Esophagus squamous epithelium (tissue), 4 donors: ENCODE results near the gene UMAD1.

ENCODE experiments used
- CTCF ChIP-seq, 6 experiments: fragments of 450-650 bp in 4 of 6; fragments of 200-600 bp in 2 of 6; sonication (generic) in 2 of 6; IDR thresholded peaks; one replicate each; pipeline ENCODE4 v1.5.1; 2016 to 2019; ENCODE audit warnings: antibody characterized with exemption in 6 of 6, mild to moderate bottlenecking in 4 of 6, moderate library complexity in 4 of 6
- POLR2A ChIP-seq, 4 donors: fragments of 450-650 bp; IDR thresholded peaks; one replicate each; pipeline ENCODE4 v1.6.1; 2017; ENCODE audit warnings: antibody characterized with exemption in 4 of 4, mild to moderate bottlenecking in 4 of 4, moderate library complexity in 3 of 4

- TF ChIP-seq CTCF (IDR thresholded peaks at IDR 0.05) (no peak), POLR2A (IDR thresholded peaks at IDR 0.05) (no peak)
Observed at GRCh38 chr7:7791523-7791922, 151.0 kb downstream of the UMAD1 start.
